GM19328 (cell line): ENCODE data around the gene PCSK2.

ENCODE experiments used
- ATAC-seq: cut with Tn5 transposase; IDR thresholded peaks from one replicate; pipeline ENCODE4 v1.9.1; 2021; ENCODE audit warnings: mild to moderate bottlenecking, moderate library complexity; ENCODE audit not compliant: unreplicated experiment

Gene PCSK2

DNA sequence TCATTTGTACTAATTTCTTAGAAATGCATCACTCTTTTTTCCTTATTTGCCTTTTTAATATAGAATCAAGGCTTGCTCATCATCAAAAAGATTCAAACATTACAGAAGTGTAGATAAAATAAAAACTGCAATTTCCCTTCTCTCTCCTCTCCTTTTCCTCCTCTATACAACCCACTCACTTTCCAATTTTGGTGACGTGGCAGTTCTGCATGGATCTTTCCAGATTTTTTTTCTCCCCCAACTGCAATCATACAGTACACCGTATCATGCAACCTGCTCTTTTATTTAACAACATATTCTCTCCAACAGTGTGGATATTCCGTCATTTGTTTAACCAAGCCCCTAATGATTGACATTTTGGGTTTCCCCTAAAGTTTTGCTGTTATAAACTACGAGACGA lies 163.8 kb downstream of the PCSK2 start:
- no peak for ATAC-seq

DNA sequence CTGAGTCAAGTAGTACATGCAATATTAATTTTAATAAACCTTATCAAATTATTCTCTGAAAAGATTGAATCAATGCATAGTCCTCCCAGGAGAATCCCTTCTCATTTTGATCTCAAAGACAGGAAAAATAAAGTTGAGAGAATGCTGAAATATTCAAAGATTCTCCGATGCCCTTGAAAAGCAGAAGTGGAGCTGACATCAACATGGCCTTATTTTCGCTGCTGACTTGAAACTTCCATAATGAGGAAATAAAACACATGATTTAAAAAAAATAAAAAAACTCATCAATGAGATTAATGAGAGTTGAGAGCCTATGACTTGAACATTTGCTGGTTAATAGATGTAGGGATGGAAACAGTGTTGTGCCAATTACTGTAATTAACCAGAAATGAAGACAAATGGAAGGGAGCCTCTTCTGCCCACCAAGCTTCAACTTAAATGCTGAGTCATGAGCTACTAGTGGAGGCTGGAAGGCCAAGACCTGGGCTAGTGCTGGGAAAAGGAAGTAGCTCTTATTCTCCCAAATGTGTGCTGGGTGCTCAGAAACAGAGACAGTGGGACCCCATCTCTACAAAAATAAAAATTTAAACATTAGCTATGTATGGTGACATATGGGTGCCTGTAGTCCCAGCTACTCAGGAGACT lies 164.4 kb downstream of the PCSK2 start:
- no peak for ATAC-seq

DNA sequence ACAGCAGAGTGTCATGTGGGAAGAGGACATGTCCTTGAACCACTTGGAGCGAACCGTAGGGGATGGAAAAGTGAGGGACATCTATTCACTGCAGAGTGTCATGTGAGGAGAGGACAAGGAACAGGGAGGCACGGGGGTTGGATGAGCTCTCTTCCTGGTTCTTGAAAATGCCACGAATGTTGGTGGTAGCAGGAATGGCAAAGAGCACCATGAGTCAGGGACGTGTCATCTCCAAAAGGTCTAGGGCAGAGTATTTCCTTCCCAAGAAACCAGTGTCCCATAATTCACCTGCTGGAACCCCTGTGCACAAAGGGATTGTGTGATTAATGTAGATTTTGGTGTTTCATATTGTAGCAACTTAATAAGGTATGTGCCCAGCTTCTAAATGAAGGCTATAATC lies 167.6 kb downstream of the PCSK2 start:
- no peak for ATAC-seq

DNA sequence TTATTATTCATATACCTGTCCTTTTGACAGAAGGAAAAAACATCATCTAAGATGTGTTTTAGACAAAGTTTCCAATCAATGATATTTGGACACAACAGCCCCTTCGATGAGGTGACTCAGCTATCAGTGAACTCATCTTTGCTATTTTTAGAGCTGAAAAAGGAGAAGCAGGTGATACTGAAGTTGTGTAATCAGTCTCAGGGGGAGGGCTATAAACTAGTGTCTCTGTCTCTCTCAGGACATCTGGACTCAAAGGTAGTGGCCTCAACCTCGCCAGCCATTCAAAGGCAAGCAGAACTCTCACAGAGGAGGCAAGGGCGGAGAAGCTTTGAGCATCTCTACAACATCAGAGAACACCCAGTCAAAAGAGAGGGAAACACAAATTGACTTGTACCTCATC lies 168.9 kb downstream of the PCSK2 start:
- no peak for ATAC-seq

- ATAC-seq = no peak
Measured at GRCh38 chr20:17399303-17399985, 172.6 kb downstream of the PCSK2 start.

GRCh38 chr20:17403461-17403860 lies 176.6 kb downstream of the PCSK2 start:
- ATAC-seq = no peak

DNA sequence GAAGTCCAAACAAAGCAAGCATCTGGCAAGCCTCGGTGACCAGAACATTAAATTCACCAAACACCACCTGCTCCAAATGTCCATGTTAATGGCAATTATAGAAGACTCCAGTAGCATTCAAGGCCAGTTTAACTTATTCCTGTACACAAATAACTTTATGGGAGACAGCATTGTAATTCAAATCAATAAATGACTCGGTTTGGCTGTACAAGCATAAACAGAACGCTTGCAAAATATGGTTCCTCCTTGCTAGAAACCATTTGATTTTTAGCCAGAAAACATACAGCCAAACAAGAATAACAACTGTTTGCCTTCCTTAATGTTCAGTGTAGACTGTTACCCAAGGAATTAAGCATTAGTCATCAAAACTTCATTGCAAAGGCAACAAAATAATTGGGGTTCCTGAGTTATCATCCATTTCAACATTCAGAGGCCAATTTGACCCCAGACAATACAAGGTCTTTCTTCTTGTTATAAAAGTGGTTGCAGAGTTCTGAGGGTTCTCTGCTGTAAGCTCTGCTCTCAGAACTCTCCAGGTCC lies 179.3 kb downstream of the PCSK2 start:
- no peak for ATAC-seq

DNA sequence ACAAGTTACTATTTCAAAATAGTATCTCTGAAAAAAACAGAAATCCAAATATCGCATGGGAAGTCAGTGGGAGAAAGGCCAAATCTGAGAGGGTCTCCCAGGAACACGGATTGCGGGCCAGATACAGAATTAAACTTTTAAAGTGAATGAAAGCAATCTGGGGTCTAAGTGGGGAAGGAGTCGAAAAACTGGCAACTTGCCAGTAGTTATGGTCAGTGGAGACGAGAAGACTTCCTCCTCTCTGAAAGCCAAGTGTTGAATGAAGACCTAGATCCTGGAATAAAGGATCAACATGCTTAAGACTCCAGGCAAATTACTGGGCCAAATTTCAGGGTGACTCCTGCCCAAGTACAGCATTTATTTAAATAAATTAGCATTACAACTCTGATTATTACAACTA lies 180.7 kb downstream of the PCSK2 start:
- ATAC-seq = no peak

GRCh38 chr20:17417225-17417624 lies 190.4 kb downstream of the PCSK2 start:
- ATAC-seq = no peak

- no peak for ATAC-seq
Measured at GRCh38 chr20:17418737-17419136, 191.9 kb downstream of the PCSK2 start.

DNA sequence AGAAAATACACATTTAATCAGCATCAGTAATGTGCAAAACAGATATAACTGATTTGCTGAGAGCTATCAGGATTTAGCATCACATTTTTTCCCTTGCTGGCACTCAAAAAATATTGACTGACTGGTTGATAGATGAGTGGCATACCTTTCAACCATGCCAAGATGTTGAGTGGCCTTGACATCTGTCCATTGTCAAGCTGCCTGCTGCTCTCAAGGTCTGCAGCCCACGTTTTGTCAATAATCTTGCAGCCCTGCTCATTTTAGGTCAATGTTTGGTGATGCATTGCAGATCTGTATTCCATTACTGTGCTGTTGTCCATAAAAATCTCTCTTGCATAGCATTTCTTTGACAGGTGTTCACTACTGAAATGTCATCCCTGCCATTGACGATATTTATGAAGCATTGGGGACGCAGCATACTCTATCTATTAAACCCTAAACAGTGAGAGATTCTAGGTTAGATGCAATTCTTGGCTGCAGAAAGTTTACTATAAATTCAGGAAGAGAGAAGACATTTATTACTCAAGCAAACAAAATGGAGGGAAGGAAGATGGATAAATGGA lies 192.7 kb downstream of the PCSK2 start:
- ATAC-seq = no peak

DNA sequence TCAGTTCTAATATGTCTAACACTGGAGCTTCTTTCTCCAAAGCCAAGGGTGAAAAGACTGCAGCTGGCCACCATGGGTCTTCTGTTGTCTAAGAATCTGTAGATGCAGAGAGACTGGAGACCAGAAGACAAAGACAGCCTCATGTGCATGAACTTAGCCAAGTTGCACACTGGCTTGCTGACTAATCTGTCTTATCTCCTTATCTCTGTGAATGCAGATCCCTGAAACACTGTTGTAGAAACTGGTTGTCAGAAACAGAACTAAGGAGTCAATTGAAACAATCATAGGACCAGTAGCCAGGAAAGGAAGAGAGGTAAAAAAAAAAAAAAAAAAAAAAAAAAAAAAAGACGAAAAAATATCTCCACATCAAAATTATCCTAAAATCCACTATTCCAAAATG lies 194.7 kb downstream of the PCSK2 start:
- no peak for ATAC-seq

DNA sequence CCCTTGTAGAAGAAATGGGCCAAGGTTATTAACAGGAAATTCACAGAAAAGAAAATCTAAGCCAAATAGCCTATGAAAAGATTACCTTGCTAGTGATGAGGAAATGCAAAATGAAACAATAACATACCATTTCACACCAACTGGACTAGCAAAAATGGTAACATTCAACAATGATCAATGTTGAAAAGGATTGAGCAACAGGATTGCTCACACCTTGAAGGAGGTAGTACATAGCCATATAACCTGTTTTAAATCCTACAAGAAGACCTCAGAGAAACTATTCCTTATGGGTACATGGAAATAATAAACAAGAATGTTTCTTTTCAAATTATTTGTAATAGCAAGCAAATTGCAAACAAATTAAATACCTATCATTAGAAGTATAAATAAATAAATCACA lies 196.9 kb downstream of the PCSK2 start:
- no peak for ATAC-seq

DNA sequence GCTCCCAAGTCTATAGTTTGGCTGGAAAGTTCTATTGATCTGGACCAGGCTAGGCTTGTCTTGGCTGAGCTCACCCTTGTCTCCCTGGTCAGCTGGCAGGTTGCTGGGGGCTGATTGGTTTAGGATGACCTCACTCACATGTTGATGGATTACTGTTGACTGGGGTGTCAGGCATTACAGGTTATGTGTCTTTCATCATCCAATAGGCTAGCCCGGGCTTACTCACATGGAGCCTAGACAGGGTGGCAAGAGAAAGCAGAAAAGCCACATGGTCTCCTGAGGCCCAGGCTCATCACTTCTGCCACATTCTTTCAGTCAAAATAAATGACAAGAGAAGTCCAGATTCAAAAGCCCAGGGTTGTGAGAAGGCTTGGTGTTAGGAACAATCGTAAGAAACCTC lies 200.8 kb downstream of the PCSK2 start:
- ATAC-seq = no peak

- ATAC-seq = no peak
Measured at GRCh38 chr20:17430125-17430950, 203.5 kb downstream of the PCSK2 start.

- no peak for ATAC-seq
Measured at GRCh38 chr20:17431621-17432364, 205.0 kb downstream of the PCSK2 start.

DNA sequence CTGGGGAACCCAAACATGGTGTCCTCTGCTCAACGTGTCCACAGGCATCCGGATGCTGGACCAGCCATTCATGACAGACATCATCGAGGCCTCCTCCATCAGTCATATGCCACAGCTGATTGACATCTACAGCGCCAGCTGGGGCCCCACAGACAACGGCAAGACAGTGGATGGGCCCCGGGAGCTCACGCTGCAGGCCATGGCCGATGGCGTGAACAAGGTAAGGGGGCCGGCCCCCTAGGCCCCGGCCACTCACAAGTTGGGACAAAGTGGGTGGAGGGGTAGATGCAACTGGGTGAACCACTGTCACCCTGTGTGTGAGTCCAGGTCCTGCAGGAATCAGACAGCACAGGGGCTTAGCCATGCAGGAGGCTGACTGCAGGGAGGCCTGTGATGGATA lies 209.8 kb downstream of the PCSK2 start:
- ATAC-seq = no peak

DNA sequence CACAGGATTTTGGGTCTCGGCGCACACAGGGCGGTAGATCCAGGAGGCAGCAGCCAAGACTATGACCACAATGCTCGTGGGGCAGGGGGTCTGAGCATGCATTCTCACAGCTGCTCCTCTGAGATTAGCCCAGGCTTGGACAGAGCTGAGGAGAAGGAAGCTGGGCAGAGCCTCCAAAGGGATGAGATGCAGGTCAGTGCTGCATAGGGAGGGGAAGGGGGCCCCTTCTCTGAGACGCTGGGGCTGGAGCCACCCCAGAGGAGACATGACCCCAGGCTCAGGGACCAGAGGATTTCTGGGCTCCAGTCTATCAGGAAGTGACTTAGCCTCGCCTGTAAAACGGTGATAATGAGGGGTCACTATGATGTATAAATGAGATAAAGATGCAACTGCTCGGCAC lies 210.4 kb downstream of the PCSK2 start:
- no peak for ATAC-seq

- ATAC-seq = no peak
Measured at GRCh38 chr20:17438436-17439039, 211.7 kb downstream of the PCSK2 start.

DNA sequence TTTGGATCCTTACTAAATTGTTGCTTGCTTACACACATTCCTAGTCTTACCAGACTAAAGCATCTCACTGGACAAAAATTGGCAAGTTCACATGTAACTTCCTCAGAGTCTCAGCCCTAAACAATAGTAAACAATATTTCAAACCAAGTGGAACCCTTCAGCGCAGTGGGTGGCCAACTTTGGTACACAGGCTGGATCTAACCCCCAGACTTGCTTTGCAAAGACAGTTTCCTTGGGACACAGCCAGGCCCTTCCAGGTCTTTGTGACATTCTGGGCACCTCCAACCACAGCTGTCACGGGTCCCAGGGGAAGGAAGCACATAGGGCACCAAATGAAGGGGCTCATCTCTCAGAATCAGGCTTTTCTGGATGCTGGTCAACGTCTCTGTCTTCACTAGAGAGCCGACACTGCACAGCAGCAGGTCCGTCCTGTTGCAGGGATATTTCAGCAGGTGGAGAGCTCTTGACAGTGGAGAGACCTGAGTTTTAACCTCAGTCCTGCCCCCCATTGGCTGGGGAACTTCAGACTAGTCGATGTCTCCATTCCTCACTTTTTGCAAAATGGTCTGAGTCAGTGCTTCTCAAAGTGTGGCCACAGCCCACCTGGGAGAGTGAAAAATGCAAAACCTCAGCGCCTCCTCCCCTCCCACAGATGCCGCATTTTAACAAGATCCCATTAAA lies 212.9 kb downstream of the PCSK2 start:
- ATAC-seq = no peak
